Measurements from ENCODE around the gene ANAPC5.
"Not testable (repeated sequence)": the region's sequence is repeated elsewhere in the genome, so short reads cannot be mapped to it uniquely, and the experiment has no call there.

The ANAPC5 gene

GRCh38 chr12:121288986-121289385, 63.2 kb downstream of the ANAPC5 start:
- DNase-seq (ENCODE audit: insufficient read length, low spot score) = no peak
- no peak for FAIRE-seq

GRCh38 chr12:121288158-121288845, 63.9 kb downstream of the ANAPC5 start:
- no peak for FAIRE-seq
- DNase-seq (ENCODE audit: insufficient read length, low spot score) = no peak

DNA sequence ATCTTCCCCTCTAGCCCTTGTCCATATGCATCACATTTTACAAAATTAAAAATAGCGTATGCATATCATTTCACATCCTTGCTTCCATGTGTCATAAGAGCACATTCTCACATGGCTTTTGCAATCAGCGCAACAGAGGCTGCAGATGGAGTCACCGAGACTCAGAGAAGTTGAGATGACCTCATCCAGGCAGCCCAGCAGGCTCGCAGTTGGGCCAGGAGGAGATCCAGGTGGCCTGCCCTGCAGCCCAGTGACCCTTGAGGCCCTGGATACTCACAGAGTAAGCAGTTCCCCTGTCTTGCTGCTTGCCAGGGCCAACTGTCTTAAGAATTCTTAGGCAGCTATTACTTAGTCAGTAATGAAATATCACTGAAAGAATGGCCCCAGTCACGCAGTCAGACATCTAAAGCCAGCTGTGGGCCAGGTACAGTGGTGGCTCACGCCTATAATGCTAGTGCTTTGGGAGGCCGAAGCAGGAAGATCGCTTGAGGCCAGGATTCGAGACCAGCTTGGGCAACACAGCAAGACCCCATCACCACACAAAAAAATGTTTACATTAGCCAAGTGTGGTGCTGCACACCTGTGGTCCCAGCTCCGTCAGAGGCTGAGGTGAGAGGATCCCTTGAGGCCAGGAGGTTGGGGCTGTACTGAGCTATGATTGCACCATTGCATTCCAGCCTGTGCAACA, 64.8 kb downstream of the ANAPC5 start:
- FAIRE-seq (no peak), DNase-seq (ENCODE audit: insufficient read length, low spot score) (no peak)

GRCh38 chr12:121285856-121286255, 66.4 kb downstream of the ANAPC5 start:
- no peak for FAIRE-seq
- DNase-seq (ENCODE audit: insufficient read length, low spot score) = no peak

DNA sequence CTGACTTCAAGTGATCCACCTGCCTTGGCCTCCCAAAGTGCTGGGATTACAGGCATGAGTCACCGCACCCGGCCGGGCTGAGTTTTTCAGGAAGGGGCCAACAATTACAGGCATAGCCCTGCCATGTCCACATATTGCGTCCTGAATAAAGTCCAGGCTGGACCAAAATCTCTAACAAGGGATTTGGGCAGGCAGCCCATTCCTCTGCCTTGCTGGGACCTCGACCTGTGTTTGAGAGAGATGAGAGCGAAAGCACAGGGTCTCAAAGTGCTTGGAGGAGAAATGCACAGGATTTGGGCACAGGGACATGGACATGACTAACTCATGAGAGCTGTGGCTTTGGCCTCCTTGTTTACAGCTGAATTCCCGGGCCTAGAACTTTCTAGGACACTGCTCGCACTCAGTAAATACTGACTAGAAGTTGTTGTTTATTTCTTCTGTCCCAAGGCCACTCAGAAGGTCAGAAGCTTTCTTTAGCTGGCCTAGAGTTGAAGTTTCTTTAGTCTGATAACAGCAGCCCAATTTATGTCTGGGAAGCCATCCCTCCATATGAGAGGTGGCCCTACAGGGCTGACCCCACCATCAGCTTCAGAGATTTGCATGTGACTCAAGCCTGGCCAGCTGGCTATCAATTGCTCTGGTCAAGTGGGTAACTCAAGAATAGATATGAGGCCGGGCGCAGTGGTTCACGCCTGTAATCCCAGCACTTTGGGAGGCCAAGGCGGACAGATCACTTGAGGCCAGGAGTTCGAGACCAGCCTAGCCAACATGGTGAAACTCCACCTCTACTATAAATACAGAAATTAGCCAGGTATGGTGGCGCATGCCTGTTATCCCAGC, 67.4 kb downstream of the ANAPC5 start:
- FAIRE-seq = no peak

DNA sequence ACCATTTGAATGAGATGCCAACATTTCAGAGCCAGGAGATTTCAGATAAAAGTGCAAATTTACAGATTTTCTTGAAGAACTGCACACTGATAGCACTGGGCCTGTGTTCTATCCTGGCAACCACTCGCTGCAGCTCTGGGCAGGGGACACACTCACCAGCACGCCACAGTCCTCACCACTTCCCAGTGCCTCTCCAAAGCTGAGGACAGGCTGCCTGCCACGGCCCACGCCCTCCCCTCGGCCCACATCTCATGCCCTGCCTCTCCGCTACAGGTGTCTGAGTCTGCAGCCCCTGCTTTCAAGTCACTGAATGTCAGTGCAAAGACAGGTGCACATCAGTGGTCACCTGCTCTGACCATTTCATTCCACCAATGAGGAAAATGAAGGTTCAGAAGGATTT, 68.4 kb downstream of the ANAPC5 start:
- FAIRE-seq (no peak), DNase-seq (ENCODE audit: insufficient read length, low spot score) (no peak)

More for the DNA sequence above, 67.4 kb downstream of the ANAPC5 start:
- DNase-seq (ENCODE audit: insufficient read length, low spot score) = no peak

GRCh38 chr12:121283388-121283787, 68.8 kb downstream of the ANAPC5 start:
- no peak for DNase-seq (ENCODE audit: insufficient read length, low spot score)
- FAIRE-seq = no peak

- DNase-seq (ENCODE audit: insufficient read length, low spot score); FAIRE-seq: not testable (repeated sequence)
Observed at GRCh38 chr12:121282910-121283309, 69.3 kb downstream of the ANAPC5 start.

- no peak for FAIRE-seq
- no peak for DNase-seq (ENCODE audit: insufficient read length, low spot score)
Observed at GRCh38 chr12:121282072-121282742, 70.0 kb downstream of the ANAPC5 start.

DNA sequence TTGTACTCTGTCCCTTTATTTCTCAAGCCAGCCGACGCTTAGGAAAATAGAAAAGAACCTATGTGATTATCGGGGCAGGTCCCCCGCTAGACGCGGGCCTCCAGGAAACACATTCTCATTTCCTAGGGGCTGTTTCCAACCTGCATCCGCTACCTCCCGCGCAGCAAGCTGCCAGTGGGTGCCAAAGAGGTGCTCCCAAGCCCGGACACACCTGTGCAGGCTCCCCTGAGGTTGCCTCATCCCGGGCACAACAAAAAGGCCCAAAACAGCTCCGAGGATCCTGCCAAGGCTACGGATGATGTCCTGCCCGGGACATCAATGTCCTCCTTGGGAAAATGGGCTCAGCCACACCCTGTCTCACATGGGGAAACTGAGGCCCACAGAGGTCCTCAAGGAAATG, 71.1 kb downstream of the ANAPC5 start:
- not testable (repeated sequence) for FAIRE-seq; DNase-seq (ENCODE audit: insufficient read length, low spot score)

GRCh38 chr12:121280531-121280930, 71.7 kb downstream of the ANAPC5 start:
- not testable (repeated sequence) for DNase-seq (ENCODE audit: insufficient read length, low spot score); FAIRE-seq

DNA sequence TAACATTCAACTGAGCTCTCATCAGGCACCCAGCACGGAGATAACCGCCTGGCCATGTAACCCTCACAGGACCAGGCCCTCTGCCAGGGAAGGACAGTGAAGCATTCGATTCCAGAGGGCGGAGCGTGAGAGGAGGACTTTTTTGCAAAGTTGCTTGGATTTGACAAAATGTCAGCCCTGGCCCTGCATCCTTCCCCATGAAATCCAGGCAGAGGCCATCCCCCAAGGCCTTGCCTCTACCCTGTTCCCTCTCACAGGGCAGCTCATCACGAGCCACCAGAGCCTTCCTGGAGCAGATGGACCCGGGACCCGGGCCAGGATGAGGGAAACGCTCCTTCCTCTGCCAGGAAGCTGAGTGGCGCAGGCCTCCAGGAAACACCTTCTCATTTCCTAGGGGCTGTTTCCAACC, 72.7 kb downstream of the ANAPC5 start:
- DNase-seq (ENCODE audit: insufficient read length, low spot score) = no peak
- no peak for FAIRE-seq

DNA sequence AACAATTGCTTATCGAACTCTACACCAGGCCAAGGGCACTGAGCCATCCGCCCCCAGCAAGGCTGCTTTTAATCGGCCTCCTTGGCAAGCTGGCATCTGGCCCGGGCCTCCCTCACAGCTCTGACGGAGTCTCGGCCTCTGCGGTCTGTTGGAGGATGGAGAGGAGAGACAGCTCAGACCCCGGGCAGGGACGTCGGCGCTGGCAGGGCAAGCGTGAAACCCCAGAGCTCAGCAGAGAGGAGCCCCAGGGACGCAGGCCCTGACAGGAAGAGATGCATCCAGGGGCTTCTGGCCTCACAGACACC, 73.2 kb downstream of the ANAPC5 start:
- FAIRE-seq = no peak
- DNase-seq (ENCODE audit: insufficient read length, low spot score) = no peak

- FAIRE-seq (no peak), DNase-seq (ENCODE audit: insufficient read length, low spot score) (no peak)
Observed at GRCh38 chr12:121278169-121279070, 73.8 kb downstream of the ANAPC5 start.

DNA sequence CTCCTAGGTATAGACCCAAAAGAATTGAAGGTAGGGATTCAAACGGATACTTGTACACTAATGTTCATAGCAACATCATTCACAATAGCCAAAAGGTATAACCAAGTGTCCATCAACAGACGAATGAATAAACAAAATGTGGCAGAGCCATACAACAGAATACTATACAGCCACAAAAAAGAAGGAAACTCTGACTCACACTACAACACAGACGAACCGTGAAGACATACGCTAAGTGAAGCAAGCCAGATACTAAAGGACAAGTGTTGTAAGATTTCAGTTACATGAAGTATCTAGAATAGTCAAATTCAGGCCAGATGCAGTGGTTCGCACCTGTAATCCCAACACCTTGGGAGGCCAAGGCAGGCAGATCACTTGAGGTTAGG, 74.8 kb downstream of the ANAPC5 start:
- FAIRE-seq (peak; percentile 31), DNase-seq (ENCODE audit: insufficient read length, low spot score) (no peak)

DNA sequence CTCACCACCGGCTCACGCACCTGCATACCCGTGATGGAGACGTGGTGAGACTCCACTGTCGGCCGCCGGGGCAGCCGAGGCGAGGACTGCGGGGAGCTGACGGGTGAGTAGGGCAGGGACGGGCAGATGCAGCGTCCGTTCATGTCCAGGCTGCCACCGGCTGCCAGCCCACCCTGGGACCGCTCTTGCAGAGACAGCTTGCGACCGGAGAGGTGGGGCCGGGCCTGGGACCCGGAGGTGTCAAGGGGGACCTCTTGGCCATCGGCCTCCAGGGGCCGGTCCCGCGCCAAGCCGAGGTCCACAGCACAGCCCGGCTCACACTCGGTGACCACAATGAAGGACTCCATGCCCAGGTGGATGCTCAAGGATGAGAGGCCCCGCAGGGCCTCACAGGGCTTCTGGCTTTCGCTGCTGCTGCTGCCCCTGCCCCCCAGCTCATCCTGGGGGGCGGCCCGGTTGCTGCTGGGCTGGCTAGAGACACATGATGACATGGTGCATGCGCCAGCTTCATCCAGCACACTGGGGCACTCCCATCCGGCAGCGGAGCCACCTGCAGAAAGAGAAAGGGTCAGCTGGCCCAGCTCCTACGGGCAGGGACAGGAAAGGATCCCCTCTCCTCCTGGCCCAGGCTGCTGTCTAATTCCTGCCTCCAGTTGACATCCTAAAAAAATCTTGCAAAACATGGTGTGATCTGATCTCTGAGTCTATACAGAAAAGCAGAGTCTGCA, 78.0 kb downstream of the ANAPC5 start:
- FAIRE-seq (no peak), DNase-seq (ENCODE audit: insufficient read length, low spot score) (no peak)

DNA sequence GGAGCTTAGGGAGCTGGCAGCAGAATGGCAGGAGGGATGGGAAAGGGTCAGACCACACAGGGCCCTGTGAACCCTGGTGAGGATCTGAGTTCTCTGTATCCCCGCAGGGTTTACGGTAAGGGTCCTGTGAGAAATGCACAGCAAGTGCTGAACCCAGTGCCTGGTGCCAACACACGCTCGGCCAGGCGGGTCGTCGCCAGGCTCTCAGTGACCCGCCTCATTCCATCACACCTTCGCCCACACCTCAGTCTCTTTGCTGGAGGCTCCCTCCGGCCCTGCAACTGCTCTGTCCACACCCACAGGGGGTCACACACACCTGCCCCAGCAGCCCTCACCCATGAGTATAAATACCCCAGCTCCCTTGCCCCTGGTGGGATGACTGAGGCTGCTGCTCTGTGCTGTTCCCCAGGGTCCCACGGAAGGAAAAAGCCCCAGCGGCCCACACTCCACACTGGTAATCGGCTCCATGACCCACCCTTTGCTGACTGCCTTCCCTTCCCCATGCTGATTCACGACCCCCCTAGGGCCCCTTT, 78.8 kb downstream of the ANAPC5 start:
- no peak for DNase-seq (ENCODE audit: insufficient read length, low spot score)
- FAIRE-seq = no peak

GRCh38 chr12:121267822-121268221, 84.4 kb downstream of the ANAPC5 start:
- no peak for FAIRE-seq
- DNase-seq (ENCODE audit: insufficient read length, low spot score) = no peak

GRCh38 chr12:121264951-121265515, 87.2 kb downstream of the ANAPC5 start:
- FAIRE-seq (no peak), DNase-seq (ENCODE audit: insufficient read length, low spot score) (no peak)

All from GM19239 (cell line).